Measurements from ENCODE around the gene NT5C3A. TPM values are rescaled to one million over a fixed set of nuclear protein-coding genes. Genes with fewer than 3 reads are reported as not detected.

The NT5C3A gene
- total RNA-seq, 1 experiment from 2014 or later = 18.6 TPM

GRCh38 chr7:33107136-33108066, 44.8 kb upstream of the NT5C3A start:
- Mint-ChIP-seq H3K27ac (no peak overlapping the region), H3K4me3 (peak overlapping the region; percentile 91), H3K36me3 (peaks cover 5% of the 10 kb centered on the region; the same call in 1 of the 2 replicates), H3K4me1 (peaks cover 17% of the 10 kb centered on the region), H3K27me3 (ENCODE audit: low read depth) (peaks cover 36% of the 10 kb centered on the region), H3K9me3 (no peaks in the 10 kb centered on the region)
- ChIA-PET CTCF (interaction anchor here (0.6 to 3.9 kb wide), 15 partner anchors 23 to 346 kb away, joined by 3 to 27 read pairs (median 6); partner anchors contain the start of genes FKBP9 and NT5C3A), POLR2A (no interaction called here)
- ATAC-seq (peak; percentile 79), DNase-seq (ENCODE audit: low spot score) (peak; percentile 70)
- TF ChIP-seq USF1 (CRISPR knock-in tag; IDR thresholded peaks at IDR 0.05) = peak; percentile 34; the same call in 1 of the 2 replicates
- TF ChIP-seq ZNF232 (CRISPR knock-in tag; IDR thresholded peaks at IDR 0.05) = no peak
- peak; percentile 46 for TF ChIP-seq USF2 (CRISPR knock-in tag; IDR thresholded peaks at IDR 0.05)

GRCh38 chr7:33101906-33102305, 39.3 kb upstream of the NT5C3A start:
- Mint-ChIP-seq H3K36me3 (peaks cover 37% of the 10 kb centered on the region), H3K27ac (no peak overlapping the region), H3K4me3 (no peak overlapping the region), H3K4me1 (no peaks in the 10 kb centered on the region), H3K9me3 (no peaks in the 10 kb centered on the region), H3K27me3 (ENCODE audit: low read depth) (no peaks in the 10 kb centered on the region)
- POLR2A ChIA-PET = no interaction called here
- TF ChIP-seq HMGXB4 (CRISPR knock-in tag; IDR thresholded peaks at IDR 0.05) = no peak
- TF ChIP-seq FOXP4 (CRISPR knock-in tag; IDR thresholded peaks at IDR 0.05) = no peak
- no peak for TF ChIP-seq SMAD4 (CRISPR knock-in tag; IDR thresholded peaks at IDR 0.05)
- no peak for TF ChIP-seq PRRX2 (CRISPR knock-in tag; IDR thresholded peaks at IDR 0.05)
- no peak for TF ChIP-seq ZNF396 (CRISPR knock-in tag; IDR thresholded peaks at IDR 0.05; ENCODE audit: borderline replicate concordance)
- no peak for TF ChIP-seq ZNF281 (CRISPR knock-in tag; IDR thresholded peaks at IDR 0.05)
- no peak for TF ChIP-seq ETV6 (CRISPR knock-in tag; IDR thresholded peaks at IDR 0.05)
- no peak for TF ChIP-seq E2F4 (CRISPR knock-in tag; IDR thresholded peaks at IDR 0.05; ENCODE audit: borderline replicate concordance, low read depth)
- TF ChIP-seq ZNF425 (CRISPR knock-in tag; conservative IDR thresholded peaks at IDR 0.05) = no peak
- DNase-seq (ENCODE audit: low spot score) (no peak), ATAC-seq (no peak)
- CTCF ChIA-PET = no interaction called here

Measured in WTC11 (cell line).